SU-DHL-6 (cell line): ENCODE results near the gene DYNLRB1.

ENCODE experiments used
- CTCF ChIP-seq: fragments of 200-600 bp; sonication (generic); IDR thresholded peaks from one replicate; pipeline ENCODE4 v1.5.1; 2017; ENCODE audit warnings: antibody characterized with exemption, mild to moderate bottlenecking, low read length, moderate library complexity; ENCODE audit not compliant: insufficient read depth, poor library complexity, severe bottlenecking
- EZH2phosphoT487 ChIP-seq: fragments of 200-600 bp; sonication (generic), shearing (Covaris generic); conservative IDR thresholded peaks from 2 replicates; pipeline ENCODE4 v1.6.1; 2018; ENCODE audit warnings: mild to moderate bottlenecking, antibody characterized with exemption, low read length, moderate library complexity, mixed read lengths

GRCh38 chr20:34582221-34582620 lies 66.0 kb downstream of the DYNLRB1 start:
- TF ChIP-seq CTCF = no peak
- TF ChIP-seq EZH2phosphoT487 = no peak
